Testis (tissue), 2 donors: ENCODE data around the gene AJM1.

ENCODE experiments used
- POLR2A ChIP-seq: fragments of 450-650 bp; IDR thresholded peaks from one replicate; pipeline ENCODE4 v1.6.1; 2017; ENCODE audit warnings: antibody characterized with exemption, mild to moderate bottlenecking, moderate library complexity
- TF ChIP-seq, protein P1 (sequence below), 3 experiments: fragments of 450-650 bp in 2 of 3; fragments of 200-600 bp in 1 of 3; sonication (generic) in 1 of 3; IDR thresholded peaks; one replicate each; pipeline ENCODE4 v1.5.1; 2016 to 2019; ENCODE audit warnings: antibody characterized with exemption in 3 of 3, mild to moderate bottlenecking in 2 of 3, moderate library complexity in 1 of 3

DNA sequence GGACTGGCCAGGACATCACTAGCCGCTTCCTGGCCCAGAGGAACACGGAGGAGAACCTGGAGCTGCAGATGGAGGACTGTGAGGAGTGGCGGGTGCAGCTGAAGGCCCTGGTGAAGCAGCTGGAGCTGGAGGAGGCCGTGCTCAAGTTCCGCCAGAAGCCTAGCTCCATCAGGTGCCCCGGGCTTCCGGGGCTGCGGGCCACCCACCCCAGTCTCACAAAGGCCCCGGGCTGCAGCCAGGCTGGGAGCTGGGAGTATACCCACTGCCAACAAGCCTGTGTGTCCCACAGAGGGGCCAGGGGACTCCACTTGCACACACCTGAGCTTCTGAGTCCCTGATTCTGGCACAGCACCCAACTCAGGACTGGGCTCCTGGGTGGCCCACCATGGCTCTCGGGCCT is 36.2 kb upstream of the AJM1 start:
- TF ChIP-seq, protein P1, sequence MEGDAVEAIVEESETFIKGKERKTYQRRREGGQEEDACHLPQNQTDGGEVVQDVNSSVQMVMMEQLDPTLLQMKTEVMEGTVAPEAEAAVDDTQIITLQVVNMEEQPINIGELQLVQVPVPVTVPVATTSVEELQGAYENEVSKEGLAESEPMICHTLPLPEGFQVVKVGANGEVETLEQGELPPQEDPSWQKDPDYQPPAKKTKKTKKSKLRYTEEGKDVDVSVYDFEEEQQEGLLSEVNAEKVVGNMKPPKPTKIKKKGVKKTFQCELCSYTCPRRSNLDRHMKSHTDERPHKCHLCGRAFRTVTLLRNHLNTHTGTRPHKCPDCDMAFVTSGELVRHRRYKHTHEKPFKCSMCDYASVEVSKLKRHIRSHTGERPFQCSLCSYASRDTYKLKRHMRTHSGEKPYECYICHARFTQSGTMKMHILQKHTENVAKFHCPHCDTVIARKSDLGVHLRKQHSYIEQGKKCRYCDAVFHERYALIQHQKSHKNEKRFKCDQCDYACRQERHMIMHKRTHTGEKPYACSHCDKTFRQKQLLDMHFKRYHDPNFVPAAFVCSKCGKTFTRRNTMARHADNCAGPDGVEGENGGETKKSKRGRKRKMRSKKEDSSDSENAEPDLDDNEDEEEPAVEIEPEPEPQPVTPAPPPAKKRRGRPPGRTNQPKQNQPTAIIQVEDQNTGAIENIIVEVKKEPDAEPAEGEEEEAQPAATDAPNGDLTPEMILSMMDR (IDR thresholded peaks at IDR 0.05), result no peak
- no peak for TF ChIP-seq POLR2A
